Fibroblast of peridontal ligament (primary cell): ENCODE data around the gene SLC47A1.
"Not testable (repeated sequence)": the region's sequence is repeated elsewhere in the genome, so short reads cannot be mapped to it uniquely, and the experiment has no call there.

Experiments used
- DNase-seq: peaks from one replicate; pipeline ENCODE4 v3.0.0-alpha.2; 2010; ENCODE audit errors: extremely low read depth

SLC47A1 gene

DNA sequence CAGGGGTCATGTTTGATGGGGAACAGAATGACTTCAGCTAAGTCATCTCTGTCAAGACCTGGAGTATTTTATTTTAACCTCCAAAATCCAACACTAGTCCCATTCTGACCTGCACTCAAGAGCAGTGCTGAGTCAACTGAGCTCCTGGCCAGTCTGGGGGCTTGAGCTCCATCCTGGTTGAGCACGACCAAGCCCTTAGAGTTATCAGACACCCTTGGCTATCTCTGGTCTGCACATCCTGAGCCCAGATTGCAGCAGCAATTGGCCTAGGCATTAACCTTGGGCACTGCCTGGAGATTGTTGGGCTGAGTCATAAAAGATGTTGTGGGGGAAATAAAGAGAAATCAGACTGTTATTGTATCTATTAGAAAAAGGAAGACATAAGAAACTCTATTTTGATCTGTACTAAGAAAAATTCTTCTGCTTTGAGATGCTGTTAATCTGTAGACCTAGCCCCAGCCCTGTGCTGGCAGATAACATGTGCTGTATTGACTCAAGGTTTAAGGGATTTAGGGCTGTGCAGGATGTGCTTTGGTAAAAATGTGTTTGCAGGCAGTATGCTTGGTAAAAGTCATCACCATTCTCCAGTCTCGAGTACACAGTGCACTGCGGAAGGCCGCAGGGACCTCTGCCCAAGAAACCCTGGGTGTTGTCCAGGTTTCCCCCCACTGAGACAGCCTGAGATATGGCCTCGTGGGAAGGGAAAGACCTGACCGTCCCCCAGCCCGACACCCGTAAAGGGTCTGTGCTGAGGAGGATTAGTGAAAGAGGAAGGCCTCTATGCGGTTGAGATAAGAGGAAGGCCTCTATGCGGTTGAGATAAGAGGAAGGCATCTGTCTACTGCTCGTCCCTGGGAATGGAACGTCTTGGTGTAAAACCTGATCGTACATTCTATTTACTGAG is 14.0 kb upstream of the SLC47A1 start:
- DNase-seq, result not testable (repeated sequence)

- no peak for DNase-seq
These were observed 13.0 kb upstream of the SLC47A1 start for GRCh38 chr17:19520641-19521040.

- no peak for DNase-seq
These were observed 10.0 kb upstream of the SLC47A1 start for GRCh38 chr17:19523690-19524089.

DNA sequence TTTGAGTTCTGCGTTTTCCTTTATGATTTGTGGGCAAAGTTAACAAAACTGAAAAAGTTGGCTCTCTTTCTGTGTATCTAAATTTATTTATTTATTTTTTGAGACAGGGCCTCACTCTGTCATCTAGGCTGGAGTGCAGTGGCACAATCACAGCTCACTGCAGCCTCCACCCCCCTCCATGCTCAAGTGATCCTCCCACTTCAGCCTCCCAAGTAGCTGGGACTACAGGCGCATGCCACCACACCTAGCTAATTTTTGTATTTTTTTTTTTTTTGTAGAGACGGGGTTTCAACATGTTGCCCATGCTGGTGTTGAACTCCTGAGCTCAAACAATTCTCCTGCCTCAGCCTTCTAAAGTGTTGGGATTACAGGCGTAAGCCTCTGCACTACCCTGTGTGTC is 6.7 kb upstream of the SLC47A1 start:
- not testable (repeated sequence) for DNase-seq

- no peak for DNase-seq
These were observed 1.7 kb upstream of the SLC47A1 start for GRCh38 chr17:19531780-19532501.

GRCh38 chr17:19533036-19533717 is 477 bp upstream of the SLC47A1 start:
- DNase-seq, result no peak

DNA sequence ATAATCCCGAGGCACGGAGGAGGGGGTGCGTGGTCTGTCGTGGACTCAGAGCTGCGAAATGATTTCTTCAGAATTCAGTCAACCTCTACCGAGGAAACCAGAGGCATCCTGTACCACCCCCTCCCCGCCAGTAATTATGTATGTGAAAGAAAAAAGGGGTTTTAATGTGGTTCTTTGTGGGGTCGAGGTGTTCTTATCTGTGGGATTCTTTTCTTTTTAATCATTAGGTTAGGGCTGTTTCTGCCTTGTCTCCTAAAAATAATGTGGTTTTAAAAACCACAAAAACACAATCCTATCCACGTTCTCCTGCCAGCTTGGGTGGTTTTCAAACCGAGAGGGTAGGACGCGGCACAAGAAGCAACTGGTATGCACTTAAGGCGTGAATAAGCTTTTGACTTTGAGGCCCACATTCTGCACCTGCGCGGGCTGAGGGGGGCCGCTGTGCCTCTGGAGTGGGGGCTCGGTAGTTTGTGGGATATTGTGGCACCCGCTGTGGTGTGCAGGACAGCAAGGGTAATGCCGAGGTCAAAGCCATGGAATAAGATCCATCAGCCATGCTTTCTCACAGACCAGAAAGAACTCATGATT is 1.0 kb downstream of the SLC47A1 start:
- DNase-seq, result no peak

DNA sequence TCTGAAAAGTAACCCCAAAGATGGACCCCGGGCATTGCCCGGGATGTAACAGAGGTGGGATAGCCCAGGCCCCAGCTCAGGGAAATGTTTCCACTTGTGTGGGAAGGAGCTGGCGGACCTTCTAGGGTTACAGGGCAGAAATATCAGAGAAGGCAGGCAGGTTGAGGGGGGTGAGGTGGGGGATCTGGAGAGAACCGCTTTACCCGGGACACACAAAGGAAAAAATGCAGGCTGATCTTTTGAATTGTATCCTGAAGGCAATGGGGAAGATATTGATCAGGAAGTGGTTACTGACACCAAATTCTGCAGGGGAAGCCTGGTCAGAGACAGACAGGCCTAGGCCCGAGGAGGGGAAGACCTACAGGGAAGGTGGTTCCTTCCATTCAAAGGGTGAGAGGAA is 3.5 kb downstream of the SLC47A1 start:
- no peak for DNase-seq

GRCh38 chr17:19538095-19539039 is 4.7 kb downstream of the SLC47A1 start:
- no peak for DNase-seq

- DNase-seq, result no peak
These were observed 5.4 kb downstream of the SLC47A1 start for GRCh38 chr17:19539040-19539399.

GRCh38 chr17:19539841-19540311 is 6.2 kb downstream of the SLC47A1 start:
- no peak for DNase-seq

DNA sequence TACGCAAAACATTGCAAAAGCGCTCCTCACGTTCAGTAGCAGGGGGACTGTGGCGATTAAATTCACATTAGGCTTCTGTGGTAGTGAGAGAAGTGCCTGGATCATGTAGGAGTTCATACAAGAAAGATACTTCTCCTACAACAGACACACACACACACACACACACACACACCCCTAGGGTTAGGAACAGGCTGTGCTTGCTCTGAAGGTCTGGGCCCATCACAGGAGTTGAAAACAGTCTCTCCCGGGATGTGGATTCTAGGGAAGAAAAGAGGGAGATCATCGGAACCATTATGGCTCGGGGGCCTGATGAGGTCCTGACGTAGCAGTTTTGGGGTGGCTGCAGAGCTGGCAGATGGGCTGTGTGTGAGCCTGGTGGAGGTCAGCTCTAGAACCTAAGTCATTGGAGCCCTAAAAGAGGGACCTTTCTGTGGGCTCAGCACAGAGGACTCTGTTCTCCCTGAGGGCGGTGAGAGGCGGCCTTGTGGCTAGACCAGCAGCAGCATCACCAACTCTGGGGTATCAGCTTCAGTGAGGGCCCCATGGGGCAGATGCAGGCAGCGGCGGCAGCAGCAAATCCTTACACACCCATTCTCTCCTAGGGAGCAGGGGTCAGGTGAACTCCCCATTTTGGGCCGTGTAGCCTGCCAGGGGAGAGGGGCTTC is 7.2 kb downstream of the SLC47A1 start:
- no peak for DNase-seq

DNA sequence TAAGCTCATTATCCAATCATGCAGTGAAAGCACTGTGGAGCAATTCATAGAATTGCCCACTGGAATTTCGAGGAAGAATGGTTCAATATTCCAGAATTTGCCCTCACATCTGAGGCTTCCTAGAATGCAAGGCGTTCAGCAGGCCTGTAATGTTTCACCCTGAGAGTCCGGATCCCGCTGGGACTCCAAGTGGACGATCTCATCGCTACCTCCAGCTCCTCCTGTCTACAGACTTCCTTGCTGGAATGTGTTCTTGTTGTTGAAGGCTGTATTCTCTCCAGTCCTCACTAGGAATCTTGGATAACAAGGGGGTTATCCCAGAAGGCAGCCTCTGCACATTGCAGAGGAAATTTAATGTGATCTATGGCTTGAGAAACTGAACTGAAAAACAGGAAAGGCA is 7.8 kb downstream of the SLC47A1 start:
- no peak for DNase-seq

- DNase-seq, result no peak
These were observed 8.6 kb downstream of the SLC47A1 start for GRCh38 chr17:19542247-19542646.

- DNase-seq, result no peak
These were observed 10.7 kb downstream of the SLC47A1 start for GRCh38 chr17:19544366-19544765.

DNA sequence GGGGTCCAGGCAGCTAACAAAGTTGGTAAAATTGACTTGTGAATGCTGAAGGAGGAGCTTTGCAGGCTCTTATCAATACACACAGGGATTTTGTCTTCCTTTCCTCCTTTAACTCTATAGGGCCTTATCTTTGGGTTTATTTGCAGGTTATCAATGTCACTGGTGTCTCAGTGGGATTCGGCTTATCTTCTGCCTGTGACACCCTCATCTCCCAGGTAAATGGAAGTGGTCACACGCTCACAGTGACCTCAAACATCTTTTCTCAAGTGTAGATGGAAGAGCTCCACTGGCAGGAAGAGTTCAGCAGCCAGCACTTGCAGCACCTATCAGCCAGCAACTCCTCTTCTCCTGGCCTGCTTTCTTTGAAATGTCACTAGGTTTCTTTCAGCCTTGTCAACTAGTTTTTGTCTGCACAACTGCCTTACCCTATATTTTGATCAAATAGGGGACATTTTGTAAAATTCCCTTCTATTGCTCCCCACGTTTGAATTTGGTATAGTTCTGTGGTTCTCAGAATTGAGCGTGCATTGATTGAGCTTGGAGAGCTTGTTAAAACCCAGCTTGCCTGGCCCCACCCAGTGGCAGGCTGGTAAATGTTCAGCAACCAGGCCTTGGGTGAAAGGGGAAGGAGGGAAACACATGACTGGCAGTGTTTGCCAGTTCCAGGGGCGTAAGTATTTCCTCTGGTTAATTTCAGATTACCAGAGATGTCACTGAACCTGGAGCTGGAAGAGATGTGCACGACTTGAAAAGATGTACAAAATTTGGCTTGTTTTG is 12.8 kb downstream of the SLC47A1 start:
- no peak for DNase-seq

GRCh38 chr17:19549746-19550623 is 16.3 kb downstream of the SLC47A1 start:
- DNase-seq, result no peak

DNA sequence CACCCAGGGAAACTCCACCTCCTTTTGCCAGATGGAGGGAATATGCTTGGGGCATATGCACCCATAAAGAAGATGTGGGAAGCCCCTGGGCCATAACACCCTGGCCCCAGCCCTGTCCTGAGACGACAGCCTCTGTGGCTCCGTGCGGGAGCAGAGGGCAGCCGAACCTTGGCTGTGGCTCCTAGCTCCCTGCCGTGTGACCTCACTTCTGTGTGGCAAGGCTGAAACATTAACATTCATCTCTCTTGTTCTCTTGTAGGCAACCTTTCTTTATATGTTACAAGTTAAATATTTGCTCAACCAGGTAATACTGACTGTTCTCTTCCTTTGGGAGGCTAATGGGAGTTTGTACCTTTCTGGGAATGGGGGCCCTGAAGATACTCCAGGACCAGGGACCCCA is 17.5 kb downstream of the SLC47A1 start:
- no peak for DNase-seq
